HG03439 (cell line): ENCODE results near the gene SGPL1.

Experiments used
- ATAC-seq: cut with Tn5 transposase; IDR thresholded peaks from one replicate; pipeline ENCODE4 v1.9.1; 2021; ENCODE audit warnings: mild to moderate bottlenecking, moderate library complexity; ENCODE audit not compliant: unreplicated experiment

The SGPL1 gene

DNA sequence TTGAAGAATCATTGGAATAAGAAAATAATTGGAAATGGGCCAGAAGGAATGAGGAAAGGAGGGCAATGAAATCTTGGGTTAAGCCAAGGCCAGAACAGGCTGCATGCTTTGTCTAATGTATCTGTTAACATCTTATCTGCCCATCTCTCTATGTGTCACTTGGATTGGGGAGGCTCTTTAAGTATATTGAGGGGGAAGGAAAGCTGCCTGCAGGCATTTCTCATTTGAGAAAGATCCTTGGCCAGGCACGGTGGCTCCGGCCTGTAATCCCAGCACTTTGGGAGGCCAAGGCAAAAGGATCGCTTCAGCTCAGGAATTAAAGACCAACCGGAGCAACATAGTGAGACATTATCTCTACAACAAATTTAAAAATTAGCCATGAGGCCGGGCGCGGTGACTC, 58.3 kb downstream of the SGPL1 start:
- no peak for ATAC-seq

- no peak for ATAC-seq
These were observed 63.5 kb downstream of the SGPL1 start for GRCh38 chr10:70879207-70879606.

- no peak for ATAC-seq
These were observed 64.4 kb downstream of the SGPL1 start for GRCh38 chr10:70880077-70880534.

GRCh38 chr10:70884741-70885140, 69.0 kb downstream of the SGPL1 start:
- ATAC-seq, result no peak

DNA sequence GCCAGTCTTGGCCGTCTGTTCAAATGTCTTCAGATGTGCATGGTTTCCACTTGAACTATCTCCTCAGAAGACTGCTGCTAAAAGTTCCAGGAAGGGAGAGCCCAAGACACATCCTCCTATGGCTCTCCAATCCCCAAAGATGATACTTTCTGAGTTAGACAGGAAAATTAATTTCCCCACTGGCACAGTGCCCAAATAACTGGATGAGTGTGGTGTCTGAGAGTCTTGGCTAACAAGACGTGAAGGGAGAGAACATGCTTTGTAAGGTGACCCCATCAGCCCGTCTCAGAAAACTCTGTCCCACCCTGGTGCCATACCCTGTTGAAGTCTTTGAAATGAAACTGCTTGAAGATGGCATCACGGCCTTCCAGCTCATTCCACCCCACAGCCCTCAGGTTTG, 69.7 kb downstream of the SGPL1 start:
- no peak for ATAC-seq

- ATAC-seq, result no peak
These were observed 70.5 kb downstream of the SGPL1 start for GRCh38 chr10:70885931-70886903.

- no peak for ATAC-seq
These were observed 71.3 kb downstream of the SGPL1 start for GRCh38 chr10:70886921-70887665.

GRCh38 chr10:70887804-70888800, 72.4 kb downstream of the SGPL1 start, which contains the start of gene PCBD1:
Gene PCBD1, minus strand, starts transcription at chr10:70888565. Its CDS starts 32 bp downstream, at chr10:70888533.
- peak; percentile 69 for ATAC-seq

DNA sequence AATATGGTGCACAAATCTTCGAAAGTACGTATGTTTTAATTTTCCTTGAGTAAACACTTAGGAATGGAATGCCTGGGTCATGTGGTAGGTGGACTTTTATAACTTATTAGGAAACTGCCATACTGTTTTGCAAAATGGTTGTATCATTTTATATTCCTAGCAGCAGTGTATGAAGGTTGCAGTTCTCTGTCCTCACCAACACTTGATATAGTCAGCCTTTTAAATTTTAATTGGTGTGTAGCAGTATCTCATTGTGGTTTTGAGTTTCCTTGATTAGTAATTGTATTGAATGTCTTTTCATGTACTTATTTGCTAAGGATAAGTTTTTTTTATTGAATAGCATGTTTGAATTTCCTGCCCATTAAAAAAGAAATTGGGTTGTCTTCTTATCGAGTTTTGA, 73.5 kb downstream of the SGPL1 start:
- no peak for ATAC-seq

GRCh38 chr10:70890917-70891431, 75.2 kb downstream of the SGPL1 start:
- no peak for ATAC-seq

DNA sequence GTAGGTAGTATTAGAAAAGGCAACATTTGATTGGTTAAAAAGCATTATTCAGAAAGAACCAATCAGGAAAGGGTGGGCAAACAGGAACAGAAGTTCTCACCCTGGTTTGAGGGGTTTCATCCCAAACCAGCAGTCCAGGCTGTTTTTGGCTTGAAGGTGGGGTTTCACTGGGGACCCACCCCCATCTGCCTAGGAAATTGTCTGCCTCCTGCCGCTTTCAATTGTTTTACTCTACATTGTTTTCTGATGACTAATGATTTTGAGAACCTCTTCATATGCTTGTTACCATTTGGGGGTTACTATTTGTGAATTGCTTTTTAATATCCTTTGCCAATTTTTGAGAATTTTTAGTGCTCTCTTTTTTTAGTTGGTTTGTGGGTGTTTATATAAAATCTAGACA, 75.9 kb downstream of the SGPL1 start:
- ATAC-seq, result no peak

DNA sequence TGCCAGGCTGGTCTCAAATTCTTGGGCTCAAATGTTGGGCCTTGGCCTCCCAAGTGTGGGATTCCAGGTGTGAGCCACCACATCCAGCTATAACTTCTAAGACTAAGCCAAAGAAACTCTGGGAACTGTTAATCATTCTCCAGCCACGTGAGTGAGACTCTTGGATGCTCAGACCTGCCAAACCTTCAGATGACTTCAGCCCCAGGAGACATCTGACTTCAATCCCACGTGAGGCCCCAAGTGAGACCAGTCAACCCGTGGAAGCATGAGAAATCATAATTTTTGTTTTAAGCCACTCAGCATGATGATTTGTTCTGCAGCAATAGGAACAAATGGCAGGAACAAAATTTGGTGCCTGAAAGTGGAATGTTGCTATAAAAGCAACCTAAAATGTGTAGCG, 76.9 kb downstream of the SGPL1 start:
- no peak for ATAC-seq

GRCh38 chr10:70893227-70894006, 77.7 kb downstream of the SGPL1 start:
- ATAC-seq, result no peak

GRCh38 chr10:70894416-70894815, 78.7 kb downstream of the SGPL1 start:
- ATAC-seq, result no peak

- no peak for ATAC-seq
These were observed 80.8 kb downstream of the SGPL1 start for GRCh38 chr10:70896551-70896950.

- ATAC-seq, result no peak
These were observed 82.9 kb downstream of the SGPL1 start for GRCh38 chr10:70898687-70899086.

DNA sequence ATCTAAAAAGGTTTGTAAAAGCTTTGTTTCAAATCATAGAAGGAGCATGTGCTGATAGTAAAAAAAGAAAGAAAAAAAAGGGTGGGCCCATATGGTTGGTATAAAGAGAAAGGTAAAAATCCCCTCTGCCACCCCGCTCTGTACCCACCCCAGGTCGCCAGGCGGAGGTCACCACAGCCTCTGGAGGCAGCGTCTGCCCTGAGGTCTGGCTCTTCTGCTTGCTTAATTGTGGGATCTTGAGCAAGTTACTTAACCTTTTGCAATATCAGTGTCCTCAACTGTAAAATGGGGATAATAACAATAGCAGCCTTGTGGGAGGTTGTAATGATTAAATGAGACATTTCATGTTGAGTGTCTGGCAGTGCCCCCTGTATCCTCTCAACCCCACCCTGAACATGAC, 83.3 kb downstream of the SGPL1 start:
- no peak for ATAC-seq

GRCh38 chr10:70901276-70901878, 85.6 kb downstream of the SGPL1 start:
- ATAC-seq, result no peak

- ATAC-seq, result no peak
These were observed 87.0 kb downstream of the SGPL1 start for GRCh38 chr10:70902661-70903261.
